OCI-M1 (cell line): ENCODE results near the gene SERPINB12.

Source experiments
- DNase-seq: peaks from one replicate; lab custom pipeline; 2025; lab: John Stamatoyannopoulos, UW

The SERPINB12 gene

GRCh38 chr18:63550068-63550467, 7.9 kb downstream of the SERPINB12 start:
- DNase-seq, result no peak

GRCh38 chr18:63551769-63552168, 9.6 kb downstream of the SERPINB12 start:
- no peak for DNase-seq

GRCh38 chr18:63552581-63552980, 10.4 kb downstream of the SERPINB12 start:
- DNase-seq, result no peak

DNA sequence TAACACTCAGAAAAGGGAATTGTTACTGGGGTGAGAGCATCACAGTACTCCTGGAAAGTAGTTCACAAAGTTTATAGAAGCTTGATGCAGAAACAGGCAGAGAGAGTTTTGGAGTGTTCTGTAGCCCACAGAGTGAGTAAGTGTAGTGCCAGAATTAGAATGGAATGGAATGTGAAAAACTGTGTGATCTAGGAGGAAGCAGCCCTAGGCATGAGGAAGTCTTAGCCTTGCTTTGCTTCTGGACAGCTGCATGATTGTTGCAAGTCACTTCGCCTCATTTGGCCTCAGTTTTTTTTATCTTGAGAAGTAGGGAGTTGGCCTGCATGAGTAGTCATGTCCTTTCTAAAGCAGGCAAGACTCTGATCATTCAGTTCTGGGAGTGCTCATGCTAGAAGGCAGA, 10.9 kb downstream of the SERPINB12 start:
- peak; percentile 66 for DNase-seq

DNA sequence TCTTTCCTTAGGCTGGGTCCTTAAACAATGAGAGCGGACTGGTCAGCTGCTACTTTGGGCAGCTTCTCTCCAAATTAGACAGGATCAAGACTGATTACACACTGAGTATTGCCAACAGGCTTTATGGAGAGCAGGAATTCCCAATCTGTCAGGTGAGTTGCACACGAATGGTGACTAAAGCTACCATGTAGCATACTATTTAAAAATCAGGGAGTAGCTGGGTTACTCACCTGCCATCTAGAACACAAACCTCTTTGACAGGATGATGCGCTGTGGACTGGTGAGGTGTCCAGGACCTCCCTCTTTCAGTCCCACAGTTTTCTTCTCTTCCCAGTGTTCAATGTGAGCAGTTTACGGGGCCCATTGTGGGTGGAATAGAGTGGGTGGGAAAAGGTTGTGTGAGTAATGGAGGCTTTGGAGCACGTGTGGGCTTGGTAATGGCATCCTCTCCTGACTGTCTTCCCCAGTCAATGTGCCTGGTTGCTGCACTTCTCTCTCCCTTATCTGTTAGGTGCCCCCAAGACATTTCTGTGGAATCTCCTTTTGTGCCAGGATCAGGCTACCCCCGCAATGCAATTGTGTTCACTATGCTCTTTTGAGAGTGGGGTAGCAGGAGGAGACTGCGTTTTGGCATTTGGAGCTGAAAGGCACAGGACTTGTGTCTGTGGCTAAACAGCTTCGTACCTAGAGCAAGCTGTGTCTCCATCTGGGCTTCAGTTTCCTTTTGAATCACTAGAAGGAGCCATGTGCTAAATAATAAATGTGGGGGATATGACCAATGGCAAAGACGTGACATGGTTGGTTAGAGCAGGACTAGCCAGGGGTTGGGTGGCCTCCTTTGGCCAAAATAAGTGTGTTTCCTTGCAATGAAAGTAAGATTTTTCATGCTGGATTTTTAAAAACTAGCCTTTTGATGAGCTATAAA, 17.7 kb downstream of the SERPINB12 start:
- DNase-seq, result peak; percentile 7

- DNase-seq, result no peak
Observed at GRCh38 chr18:63562284-63562683, 20.1 kb downstream of the SERPINB12 start.

- no peak for DNase-seq
Observed at GRCh38 chr18:63564021-63564420, 21.9 kb downstream of the SERPINB12 start.

GRCh38 chr18:63564561-63564960, 22.4 kb downstream of the SERPINB12 start:
- DNase-seq, result no peak

GRCh38 chr18:63567276-63567675, 25.1 kb downstream of the SERPINB12 start:
- DNase-seq, result no peak

DNA sequence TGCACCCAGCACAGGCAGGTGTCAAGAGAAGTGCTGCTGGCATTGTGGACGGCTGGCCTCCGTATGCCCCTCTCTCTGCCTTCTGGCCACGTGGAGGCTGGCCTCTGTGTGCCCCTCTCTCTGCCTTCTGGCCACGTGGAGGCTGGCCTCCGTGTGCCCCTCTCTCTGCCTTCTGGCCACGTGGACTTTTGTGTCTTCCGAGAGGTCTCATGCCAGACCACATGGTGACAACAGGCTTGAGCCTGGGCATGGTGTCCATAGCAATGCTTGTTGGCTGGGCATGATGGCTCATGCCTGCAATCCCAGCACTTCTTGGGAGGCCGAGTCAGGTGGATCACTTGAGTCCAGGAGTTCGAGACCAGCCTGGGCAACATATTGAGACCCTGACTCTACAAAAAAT, 25.7 kb downstream of the SERPINB12 start:
- no peak for DNase-seq

DNA sequence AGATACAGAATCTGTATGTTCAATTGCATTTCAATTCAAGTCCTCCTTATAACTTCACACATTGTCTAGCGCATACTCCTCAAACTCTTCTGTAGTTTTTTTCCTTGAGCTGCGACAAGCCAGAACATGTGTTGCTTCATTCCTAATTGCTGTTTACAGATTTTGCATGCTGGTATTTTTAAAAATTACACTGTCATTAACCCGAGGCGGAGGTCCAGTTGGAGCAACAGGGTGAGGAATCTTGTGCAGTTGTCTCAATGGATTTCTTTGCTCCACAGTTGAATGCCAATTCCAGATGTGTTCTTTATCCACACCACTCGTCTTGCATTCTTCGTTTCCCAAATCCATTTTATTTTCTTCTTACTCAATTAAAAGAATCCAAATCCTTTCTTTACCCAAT, 28.6 kb downstream of the SERPINB12 start:
- no peak for DNase-seq

DNA sequence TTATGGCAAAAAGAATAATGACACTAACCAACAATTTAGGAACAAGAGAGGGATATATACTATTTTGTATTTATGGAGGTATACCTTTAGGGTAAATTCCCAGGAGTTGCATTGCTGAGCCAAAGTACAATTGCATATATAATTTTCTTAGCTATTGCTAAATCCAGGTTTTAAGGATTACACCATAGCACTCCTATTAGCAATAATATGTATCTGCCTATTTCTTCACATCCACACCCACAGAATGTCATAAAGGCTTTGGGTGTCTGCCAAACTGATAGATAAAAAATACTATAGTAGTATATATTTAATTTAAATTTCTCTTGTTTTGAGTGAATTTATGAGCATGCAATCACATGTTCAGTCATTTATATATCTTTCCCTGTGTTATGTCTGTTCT, 33.5 kb downstream of the SERPINB12 start:
- DNase-seq, result no peak

- peak; percentile 67 for DNase-seq
Observed at GRCh38 chr18:63578357-63578958, 36.3 kb downstream of the SERPINB12 start.

DNA sequence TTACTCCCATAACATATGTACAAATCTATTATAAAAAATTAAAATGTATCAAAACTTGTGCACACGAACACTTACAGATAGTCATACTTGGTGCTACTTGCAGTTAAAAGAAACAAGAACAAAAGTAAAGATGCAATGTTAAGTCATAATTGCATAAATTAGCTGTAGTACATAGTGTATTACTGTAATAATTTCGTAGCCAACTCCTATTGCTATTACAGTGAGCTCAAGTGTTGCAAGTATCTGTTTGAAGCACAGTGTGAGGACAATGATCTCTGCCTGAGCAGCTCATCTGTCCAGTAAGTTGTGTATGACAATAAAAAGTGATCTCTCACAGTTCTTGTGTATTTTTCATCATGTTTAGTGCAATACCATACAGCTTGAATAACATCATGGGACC, 37.4 kb downstream of the SERPINB12 start:
- DNase-seq, result no peak

- DNase-seq, result no peak
Observed at GRCh38 chr18:63585988-63586387, 43.8 kb downstream of the SERPINB12 start.

DNA sequence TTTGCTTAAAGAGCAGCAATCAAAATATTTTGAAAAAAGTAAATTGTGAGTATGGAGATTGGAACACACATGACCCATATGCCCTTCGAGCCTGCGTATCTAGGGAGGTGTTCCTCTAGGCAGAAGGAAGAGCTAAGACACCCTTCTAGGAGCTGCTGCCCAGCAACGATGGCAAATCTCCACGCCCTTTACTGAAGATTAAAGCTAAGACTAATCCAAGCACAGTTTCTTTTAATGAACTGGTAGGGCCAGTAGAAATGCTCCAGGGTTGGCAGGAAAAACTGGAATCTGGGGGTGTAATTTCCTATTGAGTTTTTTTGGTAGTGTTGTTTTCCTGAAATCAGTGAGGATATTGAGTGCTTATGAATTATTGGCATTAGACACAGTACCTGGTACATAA, 44.3 kb downstream of the SERPINB12 start:
- no peak for DNase-seq

- DNase-seq, result no peak
Observed at GRCh38 chr18:63586966-63587365, 44.8 kb downstream of the SERPINB12 start, which contains the start of gene SERPINB13. TSS of gene SERPINB13 (plus strand) at chr18:63587343. CDS start at chr18:63588668, 1,325 bp downstream.

GRCh38 chr18:63588909-63589308, 46.7 kb downstream of the SERPINB12 start:
- no peak for DNase-seq

- DNase-seq, result peak; percentile 27
Observed at GRCh38 chr18:63590373-63590772, 48.2 kb downstream of the SERPINB12 start.

GRCh38 chr18:63590966-63591695, 49.0 kb downstream of the SERPINB12 start:
- DNase-seq, result no peak

DNA sequence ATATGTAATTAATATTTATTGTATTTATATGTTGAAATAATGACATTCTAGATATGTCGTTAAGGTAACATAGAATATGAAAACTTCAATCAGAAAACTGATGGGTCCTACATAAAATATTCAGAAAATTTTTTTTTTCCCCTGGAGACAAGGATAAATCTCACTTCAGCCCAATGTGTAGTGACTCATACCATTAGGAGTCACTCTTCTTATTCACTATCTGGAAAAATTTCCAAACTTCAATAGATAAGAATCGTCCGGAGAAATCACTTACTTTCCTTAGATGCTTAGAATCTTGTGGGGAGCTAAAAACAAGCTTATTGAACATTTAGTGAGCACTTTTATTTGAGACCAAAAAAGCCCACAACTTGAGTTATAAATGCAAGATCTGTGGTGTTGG, 49.6 kb downstream of the SERPINB12 start:
- no peak for DNase-seq

GRCh38 chr18:63592471-63592870, 50.3 kb downstream of the SERPINB12 start:
- DNase-seq, result no peak

DNA sequence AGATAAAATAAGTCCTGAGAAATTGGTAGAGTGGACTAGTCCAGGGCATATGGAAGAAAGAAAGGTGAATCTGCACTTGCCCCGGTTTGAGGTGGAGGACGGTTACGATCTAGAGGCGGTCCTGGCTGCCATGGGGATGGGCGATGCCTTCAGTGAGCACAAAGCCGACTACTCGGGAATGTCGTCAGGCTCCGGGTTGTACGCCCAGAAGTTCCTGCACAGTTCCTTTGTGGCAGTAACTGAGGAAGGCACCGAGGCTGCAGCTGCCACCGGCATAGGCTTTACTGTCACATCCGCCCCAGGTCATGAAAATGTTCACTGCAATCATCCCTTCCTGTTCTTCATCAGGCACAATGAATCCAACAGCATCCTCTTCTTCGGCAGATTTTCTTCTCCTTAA, 54.8 kb downstream of the SERPINB12 start:
- DNase-seq, result no peak
